G401 (cell line): Measurements from ENCODE around the gene RECK. TPM values are rescaled to one million over a fixed set of nuclear protein-coding genes. Genes with fewer than 3 reads are reported as not detected.
A peak's percentile ranks its signal among the peaks of the same experiment; 100 is the strongest.
"Not testable (repeated sequence)": the region's sequence is repeated elsewhere in the genome, so short reads cannot be mapped to it uniquely, and the experiment has no call there.

Experiments used
- DNase-seq: peaks from one replicate; pipeline ENCODE4 v3.0.0-alpha.2; 2015; ENCODE audit warnings: low spot score
- in situ Hi-C: cut with HindIII; loops from 2 replicates; pipeline ENCODE4 v1.10.0; 2016; ENCODE audit warnings: low sequenced_read_pairs, mixed read lengths
- total RNA-seq: library from RNA; depleted of rRNA; stranded (reverse); fragments of >200 nt; shearing (Covaris generic); gene quantifications from 2 replicates; pipeline ENCODE4 v1.2.3, GENCODE V29; 2014

RECK gene
- total RNA-seq, 1 experiment from 2014 or later: 9.2 TPM

- in situ Hi-C loops: no loop called here
- DNase-seq: no peak
These were observed 65.4 kb downstream of the RECK start for GRCh38 chr9:36101916-36102741.

GRCh38 chr9:36102742-36103495 is 66.2 kb downstream of the RECK start:
- DNase-seq: peak; percentile 93
- in situ Hi-C loops: no loop called here

GRCh38 chr9:36109071-36109470 is 72.4 kb downstream of the RECK start:
- in situ Hi-C loops: no loop called here
- DNase-seq: no peak

GRCh38 chr9:36110434-36110833 is 73.7 kb downstream of the RECK start:
- in situ Hi-C loops: no loop called here
- no peak for DNase-seq

GRCh38 chr9:36112516-36112915 is 75.8 kb downstream of the RECK start:
- no peak for DNase-seq
- in situ Hi-C loops: no loop called here

GRCh38 chr9:36113999-36114398 is 77.3 kb downstream of the RECK start:
- in situ Hi-C loops: no loop called here
- DNase-seq: no peak

GRCh38 chr9:36116593-36116992 is 79.9 kb downstream of the RECK start:
- in situ Hi-C loops: no loop called here
- no peak for DNase-seq

- no peak for DNase-seq
- in situ Hi-C loops: no loop called here
These were observed 81.5 kb downstream of the RECK start for GRCh38 chr9:36118201-36118600.

- DNase-seq: no peak
- in situ Hi-C loops: no loop called here
These were observed 82.0 kb downstream of the RECK start for GRCh38 chr9:36118706-36119105.

- no peak for DNase-seq
- in situ Hi-C loops: no loop called here
These were observed 82.8 kb downstream of the RECK start for GRCh38 chr9:36119476-36119875.

- in situ Hi-C loops: no loop called here
These were observed 84.0 kb downstream of the RECK start for GRCh38 chr9:36120705-36121104.

GRCh38 chr9:36121971-36122370 is 85.3 kb downstream of the RECK start:
- no peak for DNase-seq
- in situ Hi-C loops: no loop called here

More at GRCh38 chr9:36120705-36121104, 84.0 kb downstream of the RECK start:
- DNase-seq: no peak

- no peak for DNase-seq
- in situ Hi-C loops: no loop called here
These were observed 86.8 kb downstream of the RECK start for GRCh38 chr9:36123515-36123914.

GRCh38 chr9:36125062-36125855 is 88.5 kb downstream of the RECK start:
- in situ Hi-C loops: no loop called here
- DNase-seq: no peak

GRCh38 chr9:36126016-36126730 is 89.5 kb downstream of the RECK start:
- in situ Hi-C loops: no loop called here
- no peak for DNase-seq

- in situ Hi-C loops: no loop called here
- DNase-seq: no peak
These were observed 91.0 kb downstream of the RECK start for GRCh38 chr9:36127652-36128244.

GRCh38 chr9:36128349-36128748 is 91.6 kb downstream of the RECK start:
- DNase-seq: no peak
- in situ Hi-C loops: no loop called here

GRCh38 chr9:36129139-36129538 is 92.4 kb downstream of the RECK start:
- no peak for DNase-seq
- in situ Hi-C loops: no loop called here

GRCh38 chr9:36131666-36132065 is 95.0 kb downstream of the RECK start:
- DNase-seq, in situ Hi-C loops: not testable (repeated sequence)
